GM23248 (cell line): ENCODE measurements around the gene JPT2. TPM values are rescaled to one million over a fixed set of nuclear protein-coding genes. Genes with fewer than 3 reads are reported as not detected.
"Not testable (repeated sequence)": the region's sequence is repeated elsewhere in the genome, so short reads cannot be mapped to it uniquely, and the experiment has no call there.

ENCODE experiments used
- DNase-seq: peaks from one replicate; pipeline ENCODE4 v3.0.0-alpha.2; 2015
- H2AFZ ChIP-seq: fragments of 200-600 bp; sonication (generic); 2 replicates; pipeline ENCODE4 v1.6.1; 2016; ENCODE audit warnings: antibody characterized with exemption
- H3F3A ChIP-seq: fragments of 200-600 bp; sonication (generic); 2 replicates; pipeline ENCODE4 v1.6.1; 2016; ENCODE audit warnings: mild to moderate bottlenecking, antibody characterized with exemption, mixed run types; ENCODE audit not compliant: insufficient read depth
- H3K27ac ChIP-seq: fragments of 200-600 bp; sonication (generic); 2 replicates; pipeline ENCODE4 v1.5.1; 2016; ENCODE audit warnings: mild to moderate bottlenecking
- H3K27me3 ChIP-seq: fragments of 200-600 bp; sonication (generic); replicated peaks from 2 replicates; pipeline ENCODE4 v1.6.1; 2016; ENCODE audit warnings: mild to moderate bottlenecking; ENCODE audit not compliant: insufficient read depth
- H3K36me3 ChIP-seq: fragments of 200-600 bp; sonication (generic); 2 replicates; pipeline ENCODE4 v1.6.1; 2016; ENCODE audit warnings: low read depth, mild to moderate bottlenecking
- H3K4me1 ChIP-seq: fragments of 200-600 bp; sonication (generic); 2 replicates; pipeline ENCODE4 v1.6.1; 2016; ENCODE audit warnings: mild to moderate bottlenecking; ENCODE audit not compliant: insufficient read depth
- H3K4me2 ChIP-seq: fragments of 200-600 bp; sonication (generic); one replicate; pipeline ENCODE4 v1.6.1; 2016; ENCODE audit warnings: mild to moderate bottlenecking; ENCODE audit not compliant: unreplicated experiment
- H3K4me3 ChIP-seq: fragments of 200-600 bp; sonication (generic); 2 replicates; pipeline ENCODE4 v1.5.1; 2016; ENCODE audit warnings: mild to moderate bottlenecking
- H3K79me2 ChIP-seq: fragments of 200-600 bp; sonication (generic); 2 replicates; pipeline ENCODE4 v1.6.1; 2016; ENCODE audit warnings: mild to moderate bottlenecking; ENCODE audit not compliant: insufficient read depth
- H3K9ac ChIP-seq: fragments of 200-600 bp; sonication (generic); 2 replicates; pipeline ENCODE4 v1.6.1; 2016; ENCODE audit warnings: mild to moderate bottlenecking
- H3K9me2 ChIP-seq: fragments of 200-600 bp; sonication (generic); 2 replicates; pipeline ENCODE4 v1.6.1; 2016; ENCODE audit warnings: mixed run types, mild to moderate bottlenecking, moderate library complexity; ENCODE audit not compliant: insufficient read depth
- H3K9me3 ChIP-seq: fragments of 200-600 bp; sonication (generic); one replicate; pipeline ENCODE4 v1.6.1; 2017; ENCODE audit warnings: low read depth
- H4K20me1 ChIP-seq: fragments of 200-600 bp; sonication (generic); 2 replicates; pipeline ENCODE4 v1.6.0; 2016; ENCODE audit not compliant: insufficient read depth
- EZH2 ChIP-seq: fragments of 200-600 bp; sonication (generic); IDR thresholded peaks from 2 replicates; pipeline ENCODE4 v1.6.1; 2018; ENCODE audit warnings: antibody characterized with exemption, mild to moderate bottlenecking; ENCODE audit not compliant: insufficient read depth, poor library complexity, severe bottlenecking
- EZH2phosphoT487 ChIP-seq: fragments of 200-600 bp; sonication (generic); IDR thresholded peaks from 2 replicates; pipeline ENCODE4 v1.6.1; 2018; ENCODE audit warnings: antibody characterized with exemption, moderate library complexity, mild to moderate bottlenecking, low read depth; ENCODE audit not compliant: insufficient read depth
- WGBS, 2 experiments: methylation state at CpG; one replicate each; pipeline ENCODE4 v1.1.6; 2015 to 2017; ENCODE audit warnings: low lambda C conversion rate in 2 of 2, low coverage in 1 of 2; ENCODE audit errors: missing lambda C conversion rate in 2 of 2; 5-methylcytosine and 5-hydroxymethylcytosine counted together
- in situ Hi-C: fragments of 300-500 bp; cut with MboI; formaldehyde crosslinking; loops from 2 replicates; pipeline ENCODE4 v1.15.0; 2020
- polyA plus RNA-seq: library from polyadenylated mRNA; unstranded; fragments of >200 nt; fragmentation: Nextera tagmentation; extraction: Ambion mirVana; gene quantifications from 2 replicates; pipeline ENCODE4 v1.2.1, GENCODE V29; 2016
- total RNA-seq: library from RNA; depleted of rRNA; stranded (reverse); fragments of >200 nt; shearing (Covaris generic); gene quantifications from 2 replicates; pipeline ENCODE4 v1.2.3, GENCODE V29; 2014

Gene JPT2
- total and polyA plus RNA-seq, 2 experiments from 2014 or later, result 8.0 to 51.8 TPM

- no peak overlapping the region for H2AFZ ChIP-seq
- no peak overlapping the region for H3K27ac ChIP-seq
- no peak for DNase-seq
- 0 out of 2 replicates have a peak, but pooled peaks cover 5% of the 10 kb centered on the region for H3K36me3 ChIP-seq
- no peak overlapping the region for H3K4me2 ChIP-seq
- in situ Hi-C loops, result no loop called here
- H3K79me2 ChIP-seq, result peaks cover 7% of the 10 kb centered on the region
- peaks cover 2% of the 10 kb centered on the region; the same call in 1 of the 2 replicates for H3K4me1 ChIP-seq
- no peaks in the 10 kb centered on the region for H3K9me2 ChIP-seq
- H4K20me1 ChIP-seq, result no peaks in the 10 kb centered on the region
- WGBS, 2 experiments, result 97 to 98% methylated on average over 3 of the region's 3 CpGs
- H3K9ac ChIP-seq, result no peak overlapping the region
- no peak overlapping the region for H3K4me3 ChIP-seq
- peaks cover 23% of the 10 kb centered on the region for H3F3A ChIP-seq
- no peaks in the 10 kb centered on the region for H3K9me3 ChIP-seq
- H3K27me3 ChIP-seq, result no peaks in the 10 kb centered on the region
- TF ChIP-seq EZH2 (no peak), EZH2phosphoT487 (no peak)
Observed at GRCh38 chr16:1700246-1700645, 22.2 kb downstream of the JPT2 start.

- no peaks in the 10 kb centered on the region for H3K9me2 ChIP-seq
- H3K79me2 ChIP-seq, result peaks cover 3% of the 10 kb centered on the region; the same call in 1 of the 2 replicates
- no peak overlapping the region for H3K4me3 ChIP-seq
- 0 out of 2 replicates have a peak, but pooled peaks cover 3% of the 10 kb centered on the region for H3K36me3 ChIP-seq
- no peaks in the 10 kb centered on the region for H3K27me3 ChIP-seq
- 83 to 86% methylated on average over 6 of the region's 6 CpGs for WGBS, 2 experiments
- in situ Hi-C loops, result no loop called here
- H3K9me3 ChIP-seq, result no peaks in the 10 kb centered on the region
- no peak overlapping the region for H2AFZ ChIP-seq
- H3K27ac ChIP-seq, result no peak overlapping the region
- no peak overlapping the region for H3K9ac ChIP-seq
- H3K4me1 ChIP-seq, result peaks cover 2% of the 10 kb centered on the region; the same call in 1 of the 2 replicates
- H4K20me1 ChIP-seq, result no peaks in the 10 kb centered on the region
- no peak for DNase-seq
- peaks cover 26% of the 10 kb centered on the region for H3F3A ChIP-seq
- no peak overlapping the region for H3K4me2 ChIP-seq
- TF ChIP-seq EZH2phosphoT487 (no peak), EZH2 (no peak)
Observed at GRCh38 chr16:1701216-1701878, 23.3 kb downstream of the JPT2 start.

- peak overlapping the region; percentile 86 for H3K27ac ChIP-seq
- peak overlapping the region; percentile 99 for H3K4me2 ChIP-seq
- H3K27me3 ChIP-seq, H3K36me3 ChIP-seq, H3K9me3 ChIP-seq, H4K20me1 ChIP-seq, in situ Hi-C loops, H3K9me2 ChIP-seq: not testable (repeated sequence)
- H3K4me1 ChIP-seq, result peaks cover 26% of the 10 kb centered on the region
- H2AFZ ChIP-seq, result peak overlapping the region; percentile 76
- H3K9ac ChIP-seq, result peak overlapping the region; percentile 95
- peaks cover 41% of the 10 kb centered on the region for H3K79me2 ChIP-seq
- 1% methylated on average over 16 of the region's 16 CpGs for WGBS, 2 experiments
- peak; percentile 42 for DNase-seq
- H3K4me3 ChIP-seq, result peak overlapping the region; percentile 97
- H3F3A ChIP-seq, result peaks cover 33% of the 10 kb centered on the region
Observed at GRCh38 chr16:1705324-1705687, 27.2 kb downstream of the JPT2 start.

- TF ChIP-seq EZH2phosphoT487, result no peak
- no peak for TF ChIP-seq EZH2
- H3K79me2 ChIP-seq, result peaks cover 46% of the 10 kb centered on the region
Observed at GRCh38 chr16:1705688-1706385, 27.8 kb downstream of the JPT2 start, which contains the start of gene MAPK8IP3. Gene MAPK8IP3, plus strand, starts transcription at chr16:1706195. Its CDS starts 145 bp downstream, at chr16:1706340.

More at GRCh38 chr16:1705688-1706385, 27.8 kb downstream of the JPT2 start, which contains the start of gene MAPK8IP3:
- Histone ChIP-seq H3K4me2 (peak within 1 kb of the TSS; percentile 99), H3K27ac (peak within 1 kb of the TSS; percentile 86), H3K9me2 (no peaks in the 10 kb centered on the region), H3K27me3 (no peaks in the 10 kb centered on the region), H2AFZ (peak within 1 kb of the TSS; percentile 76), H3K9ac (peak within 1 kb of the TSS; percentile 95), H3F3A (peaks cover 33% of the 10 kb centered on the region), H3K36me3 (no peaks in the 10 kb centered on the region), H3K9me3 (no peaks in the 10 kb centered on the region), H3K4me1 (peaks cover 26% of the 10 kb centered on the region), H3K4me3 (peak within 1 kb of the TSS; percentile 97), H4K20me1 (peaks cover 3% of the 10 kb centered on the region; the same call in 1 of the 2 replicates)
- peak; percentile 90 for DNase-seq
- WGBS, 2 experiments, result 1 to 2% methylated on average over 58 to 67 of the region's 79 CpGs
- in situ Hi-C loops, result no loop called here
